Measurements from ENCODE around the gene UBE2E2.

DNA sequence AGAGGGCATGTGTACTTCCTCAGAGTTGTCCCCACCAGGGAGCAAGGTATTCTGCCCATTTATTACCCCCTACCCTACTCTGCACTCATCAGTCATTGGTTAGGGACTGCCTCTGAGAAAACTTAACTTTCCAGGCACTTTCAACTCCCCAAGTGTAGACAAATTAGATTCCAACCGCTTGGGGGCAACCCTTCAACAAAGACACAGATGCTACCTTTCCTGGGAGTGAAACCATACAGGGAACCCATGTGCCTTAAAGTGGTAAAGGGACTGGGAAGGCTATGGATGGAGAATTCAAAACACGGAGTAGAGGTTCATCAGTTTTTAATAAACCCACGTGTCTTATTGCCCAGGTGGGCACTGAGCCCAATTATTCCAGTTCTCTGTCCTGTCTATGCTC lies 19.4 kb upstream of the UBE2E2 start:
- TF ChIP-seq, protein P1, sequence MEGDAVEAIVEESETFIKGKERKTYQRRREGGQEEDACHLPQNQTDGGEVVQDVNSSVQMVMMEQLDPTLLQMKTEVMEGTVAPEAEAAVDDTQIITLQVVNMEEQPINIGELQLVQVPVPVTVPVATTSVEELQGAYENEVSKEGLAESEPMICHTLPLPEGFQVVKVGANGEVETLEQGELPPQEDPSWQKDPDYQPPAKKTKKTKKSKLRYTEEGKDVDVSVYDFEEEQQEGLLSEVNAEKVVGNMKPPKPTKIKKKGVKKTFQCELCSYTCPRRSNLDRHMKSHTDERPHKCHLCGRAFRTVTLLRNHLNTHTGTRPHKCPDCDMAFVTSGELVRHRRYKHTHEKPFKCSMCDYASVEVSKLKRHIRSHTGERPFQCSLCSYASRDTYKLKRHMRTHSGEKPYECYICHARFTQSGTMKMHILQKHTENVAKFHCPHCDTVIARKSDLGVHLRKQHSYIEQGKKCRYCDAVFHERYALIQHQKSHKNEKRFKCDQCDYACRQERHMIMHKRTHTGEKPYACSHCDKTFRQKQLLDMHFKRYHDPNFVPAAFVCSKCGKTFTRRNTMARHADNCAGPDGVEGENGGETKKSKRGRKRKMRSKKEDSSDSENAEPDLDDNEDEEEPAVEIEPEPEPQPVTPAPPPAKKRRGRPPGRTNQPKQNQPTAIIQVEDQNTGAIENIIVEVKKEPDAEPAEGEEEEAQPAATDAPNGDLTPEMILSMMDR (IDR thresholded peaks at IDR 0.05), result peak; percentile 17 to 36 (median 30)
- TF ChIP-seq POLR2A (IDR thresholded peaks at IDR 0.05), result no peak
